Measurements from ENCODE around the gene RASGRP3. TPM values are rescaled to one million over a fixed set of nuclear protein-coding genes. Genes with fewer than 3 reads are reported as not detected.

Gene RASGRP3, protein sequence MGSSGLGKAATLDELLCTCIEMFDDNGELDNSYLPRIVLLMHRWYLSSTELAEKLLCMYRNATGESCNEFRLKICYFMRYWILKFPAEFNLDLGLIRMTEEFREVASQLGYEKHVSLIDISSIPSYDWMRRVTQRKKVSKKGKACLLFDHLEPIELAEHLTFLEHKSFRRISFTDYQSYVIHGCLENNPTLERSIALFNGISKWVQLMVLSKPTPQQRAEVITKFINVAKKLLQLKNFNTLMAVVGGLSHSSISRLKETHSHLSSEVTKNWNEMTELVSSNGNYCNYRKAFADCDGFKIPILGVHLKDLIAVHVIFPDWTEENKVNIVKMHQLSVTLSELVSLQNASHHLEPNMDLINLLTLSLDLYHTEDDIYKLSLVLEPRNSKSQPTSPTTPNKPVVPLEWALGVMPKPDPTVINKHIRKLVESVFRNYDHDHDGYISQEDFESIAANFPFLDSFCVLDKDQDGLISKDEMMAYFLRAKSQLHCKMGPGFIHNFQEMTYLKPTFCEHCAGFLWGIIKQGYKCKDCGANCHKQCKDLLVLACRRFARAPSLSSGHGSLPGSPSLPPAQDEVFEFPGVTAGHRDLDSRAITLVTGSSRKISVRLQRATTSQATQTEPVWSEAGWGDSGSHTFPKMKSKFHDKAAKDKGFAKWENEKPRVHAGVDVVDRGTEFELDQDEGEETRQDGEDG
- not detected for polyA plus RNA-seq (2013, experiment 1 of 4)
- polyA plus RNA-seq (2013, experiment 2 of 4) = 0.12 TPM
- polyA plus RNA-seq (2013, experiment 3 of 4) = not detected
- polyA plus RNA-seq (2013, experiment 4 of 4) = 0.49 TPM

- H3K4me1 ChIP-seq (ENCODE audit: control insufficient read depth, insufficient read depth, low read length) = peaks cover 16% of the 10 kb centered on the region
- WGBS, 2 experiments = 31 to 35% methylated on average over 16 to 17 of the region's 18 CpGs
- peak within 1 kb of the TSS; percentile 82 for H3K27ac ChIP-seq (ENCODE audit: insufficient read depth, low read depth, low read length, poor library complexity, severe bottlenecking)
- H3K9me3 ChIP-seq (ENCODE audit: control insufficient read depth, low read length) = no peaks in the 10 kb centered on the region
- peak within 1 kb of the TSS; percentile 48 for H3K4me3 ChIP-seq (ENCODE audit: insufficient read depth, low read depth, low read length)
- no peaks in the 10 kb centered on the region for H3K36me3 ChIP-seq (ENCODE audit: control insufficient read depth, insufficient read depth, low read length)
- no peaks in the 10 kb centered on the region for H3K27me3 ChIP-seq (ENCODE audit: control insufficient read depth, insufficient read depth, low read length, poor library complexity, severe bottlenecking)
Observed at GRCh38 chr2:33476131-33476792, at the start of gene RASGRP3. TSS of gene RASGRP3 (plus strand) at chr2:33476649. CDS start at chr2:33515137, 38,488 bp downstream.

- Histone ChIP-seq H3K4me3 (ENCODE audit: insufficient read depth, low read depth, low read length) (no peak overlapping the region), H3K27ac (ENCODE audit: insufficient read depth, low read depth, low read length, poor library complexity, severe bottlenecking) (no peak overlapping the region), H3K4me1 (ENCODE audit: control insufficient read depth, insufficient read depth, low read length) (no peaks in the 10 kb centered on the region), H3K27me3 (ENCODE audit: control insufficient read depth, insufficient read depth, low read length, poor library complexity, severe bottlenecking) (no peaks in the 10 kb centered on the region), H3K36me3 (ENCODE audit: control insufficient read depth, insufficient read depth, low read length) (no peaks in the 10 kb centered on the region), H3K9me3 (ENCODE audit: control insufficient read depth, low read length) (no peaks in the 10 kb centered on the region)
- 94% methylated on average over 3 of the region's 3 CpGs for WGBS, 2 experiments
Observed at GRCh38 chr2:33426666-33427231, 49.7 kb upstream of the RASGRP3 start.

DNA sequence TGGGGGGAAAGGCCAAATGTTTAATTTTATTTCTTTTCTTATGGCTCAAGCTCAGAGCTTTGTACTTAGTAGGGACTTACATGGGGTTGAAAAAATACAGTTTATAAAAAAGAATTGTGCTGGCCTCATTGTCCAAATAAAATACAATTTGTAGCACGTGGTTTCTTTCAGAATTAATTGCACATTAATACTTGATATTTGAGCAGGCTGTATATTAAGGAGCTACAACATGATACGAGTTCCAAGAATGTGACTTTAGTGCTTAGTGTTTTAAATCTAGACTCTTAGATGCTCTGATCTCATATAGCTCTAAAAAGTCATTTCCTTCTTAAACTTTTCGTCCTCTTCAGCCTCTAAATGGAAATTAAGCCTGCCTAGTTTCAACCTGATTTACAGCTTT lies 46.4 kb upstream of the RASGRP3 start:
- WGBS, 2 experiments = 58 to 88% methylated on average over 1 to 3 of the region's 3 CpGs

GRCh38 chr2:33430856-33431255 lies 45.6 kb upstream of the RASGRP3 start:
- no peaks in the 10 kb centered on the region for H3K36me3 ChIP-seq (ENCODE audit: control insufficient read depth, insufficient read depth, low read length)
- H3K9me3 ChIP-seq (ENCODE audit: control insufficient read depth, low read length) = no peaks in the 10 kb centered on the region
- H3K4me3 ChIP-seq (ENCODE audit: insufficient read depth, low read depth, low read length) = no peak overlapping the region
- 80 to 92% methylated on average over 1 of the region's 1 CpG for WGBS, 2 experiments
- no peaks in the 10 kb centered on the region for H3K27me3 ChIP-seq (ENCODE audit: control insufficient read depth, insufficient read depth, low read length, poor library complexity, severe bottlenecking)
- no peak overlapping the region for H3K27ac ChIP-seq (ENCODE audit: insufficient read depth, low read depth, low read length, poor library complexity, severe bottlenecking)
- no peaks in the 10 kb centered on the region for H3K4me1 ChIP-seq (ENCODE audit: control insufficient read depth, insufficient read depth, low read length)

More for the DNA sequence above, 46.4 kb upstream of the RASGRP3 start:
- Histone ChIP-seq H3K27ac (ENCODE audit: insufficient read depth, low read depth, low read length, poor library complexity, severe bottlenecking) (no peak overlapping the region), H3K9me3 (ENCODE audit: control insufficient read depth, low read length) (no peaks in the 10 kb centered on the region), H3K4me3 (ENCODE audit: insufficient read depth, low read depth, low read length) (no peak overlapping the region), H3K27me3 (ENCODE audit: control insufficient read depth, insufficient read depth, low read length, poor library complexity, severe bottlenecking) (no peaks in the 10 kb centered on the region), H3K36me3 (ENCODE audit: control insufficient read depth, insufficient read depth, low read length) (no peaks in the 10 kb centered on the region), H3K4me1 (ENCODE audit: control insufficient read depth, insufficient read depth, low read length) (no peaks in the 10 kb centered on the region)

DNA sequence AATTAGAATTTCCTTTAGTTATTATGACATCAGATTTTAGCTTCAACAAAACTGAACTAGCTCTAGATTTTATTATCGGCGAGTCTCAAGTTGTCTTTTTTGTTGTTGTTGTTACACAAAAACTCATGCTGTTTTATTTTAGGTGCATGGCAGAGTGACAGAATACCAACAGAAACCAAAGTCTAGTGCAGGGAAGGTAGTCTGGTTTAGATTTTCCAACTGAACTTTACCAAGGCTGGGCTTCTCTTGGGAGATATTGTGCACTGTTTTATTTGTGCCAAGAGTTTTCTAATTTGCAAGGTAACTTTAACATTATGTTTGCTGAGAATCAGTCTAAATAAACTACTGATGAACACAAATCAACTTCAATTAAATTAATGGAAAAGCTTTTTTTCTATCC lies 43.6 kb upstream of the RASGRP3 start:
- H3K4me1 ChIP-seq (ENCODE audit: control insufficient read depth, insufficient read depth, low read length) = no peaks in the 10 kb centered on the region
- 95 to 100% methylated on average over 2 of the region's 2 CpGs for WGBS, 2 experiments
- no peaks in the 10 kb centered on the region for H3K9me3 ChIP-seq (ENCODE audit: control insufficient read depth, low read length)
- no peak overlapping the region for H3K4me3 ChIP-seq (ENCODE audit: insufficient read depth, low read depth, low read length)
- no peaks in the 10 kb centered on the region for H3K27me3 ChIP-seq (ENCODE audit: control insufficient read depth, insufficient read depth, low read length, poor library complexity, severe bottlenecking)
- no peak overlapping the region for H3K27ac ChIP-seq (ENCODE audit: insufficient read depth, low read depth, low read length, poor library complexity, severe bottlenecking)
- no peaks in the 10 kb centered on the region for H3K36me3 ChIP-seq (ENCODE audit: control insufficient read depth, insufficient read depth, low read length)

DNA sequence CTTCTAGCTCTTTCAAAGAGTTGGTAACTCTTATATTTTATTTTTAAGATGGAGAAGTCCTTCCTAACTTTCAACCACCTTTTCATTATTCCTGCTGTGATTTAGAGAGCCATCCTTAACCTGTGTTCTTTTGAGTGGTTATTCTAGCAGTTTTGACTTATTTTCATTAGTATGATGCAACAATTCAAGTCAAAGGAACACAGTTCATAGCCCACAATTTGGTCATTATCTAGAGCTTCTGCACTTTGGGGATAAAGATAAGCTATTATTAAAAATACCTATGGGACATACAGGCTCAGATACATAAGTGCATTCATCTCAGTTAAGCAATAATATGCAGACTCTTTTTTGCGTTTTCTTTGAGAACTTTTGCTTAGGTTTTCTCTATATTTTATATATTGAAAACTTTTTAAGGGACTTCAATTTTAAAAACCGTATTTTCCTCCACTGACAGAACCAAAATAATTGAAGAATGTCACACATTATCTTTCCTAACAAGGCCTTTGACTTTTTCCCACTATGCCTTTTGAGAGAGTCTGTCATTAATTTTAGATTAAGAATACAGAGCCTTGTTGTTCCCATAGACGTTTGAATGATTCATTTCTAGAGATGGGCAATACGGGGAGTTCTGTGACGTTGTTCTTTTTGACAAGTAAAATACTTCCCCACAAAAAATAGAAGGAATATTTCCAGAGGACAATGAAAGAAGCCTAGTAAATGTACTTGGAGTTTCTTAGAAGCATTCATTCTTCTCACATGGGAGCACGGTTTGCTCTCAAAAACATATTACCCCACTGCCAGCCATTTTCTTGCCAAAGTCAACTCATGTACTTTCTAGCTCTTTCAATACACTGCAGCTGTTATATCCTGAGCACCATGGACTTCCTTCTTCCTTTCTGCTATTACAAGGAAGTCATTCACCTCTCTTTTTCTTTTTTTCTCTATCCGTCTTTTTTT lies 42.9 kb upstream of the RASGRP3 start:
- Histone ChIP-seq H3K9me3 (ENCODE audit: control insufficient read depth, low read length) (no peaks in the 10 kb centered on the region), H3K27ac (ENCODE audit: insufficient read depth, low read depth, low read length, poor library complexity, severe bottlenecking) (no peak overlapping the region), H3K36me3 (ENCODE audit: control insufficient read depth, insufficient read depth, low read length) (no peaks in the 10 kb centered on the region), H3K4me1 (ENCODE audit: control insufficient read depth, insufficient read depth, low read length) (no peaks in the 10 kb centered on the region), H3K4me3 (ENCODE audit: insufficient read depth, low read depth, low read length) (no peak overlapping the region), H3K27me3 (ENCODE audit: control insufficient read depth, insufficient read depth, low read length, poor library complexity, severe bottlenecking) (no peaks in the 10 kb centered on the region)
- 93% methylated on average over 5 to 6 of the region's 7 CpGs for WGBS, 2 experiments

- H3K4me1 ChIP-seq (ENCODE audit: control insufficient read depth, insufficient read depth, low read length) = no peaks in the 10 kb centered on the region
- no peaks in the 10 kb centered on the region for H3K36me3 ChIP-seq (ENCODE audit: control insufficient read depth, insufficient read depth, low read length)
- no peaks in the 10 kb centered on the region for H3K27me3 ChIP-seq (ENCODE audit: control insufficient read depth, insufficient read depth, low read length, poor library complexity, severe bottlenecking)
- no peak overlapping the region for H3K4me3 ChIP-seq (ENCODE audit: insufficient read depth, low read depth, low read length)
- H3K27ac ChIP-seq (ENCODE audit: insufficient read depth, low read depth, low read length, poor library complexity, severe bottlenecking) = no peak overlapping the region
- 87 to 89% methylated on average over 8 of the region's 8 CpGs for WGBS, 2 experiments
- no peaks in the 10 kb centered on the region for H3K9me3 ChIP-seq (ENCODE audit: control insufficient read depth, low read length)
Observed at GRCh38 chr2:33435518-33435917, 40.9 kb upstream of the RASGRP3 start.

DNA sequence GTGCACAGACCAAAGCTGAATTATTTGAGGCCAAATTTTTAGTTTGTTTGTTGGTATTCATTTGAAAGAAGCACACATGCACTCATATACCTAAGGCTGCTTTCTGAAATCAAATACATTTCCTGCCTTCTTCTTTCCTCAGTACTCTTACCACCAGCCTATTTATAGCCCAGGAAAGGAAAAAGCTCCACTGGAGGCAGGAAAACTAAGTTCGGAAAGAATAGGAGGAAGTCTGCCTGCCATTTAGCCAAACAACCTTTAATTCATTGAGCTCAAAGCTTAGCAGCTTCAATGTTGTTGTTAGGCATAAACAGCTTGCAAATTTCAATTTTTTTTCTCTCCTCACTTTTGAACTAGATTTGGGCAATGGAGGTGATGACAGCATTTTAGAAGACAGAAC lies 40.4 kb upstream of the RASGRP3 start:
- no peaks in the 10 kb centered on the region for H3K27me3 ChIP-seq (ENCODE audit: control insufficient read depth, insufficient read depth, low read length, poor library complexity, severe bottlenecking)
- 77 to 81% methylated on average over 1 of the region's 1 CpG for WGBS, 2 experiments
- H3K27ac ChIP-seq (ENCODE audit: insufficient read depth, low read depth, low read length, poor library complexity, severe bottlenecking) = no peak overlapping the region

GRCh38 chr2:33437297-33437696 lies 39.2 kb upstream of the RASGRP3 start:
- Histone ChIP-seq H3K4me1 (ENCODE audit: control insufficient read depth, insufficient read depth, low read length) (no peaks in the 10 kb centered on the region), H3K27ac (ENCODE audit: insufficient read depth, low read depth, low read length, poor library complexity, severe bottlenecking) (no peak overlapping the region), H3K9me3 (ENCODE audit: control insufficient read depth, low read length) (no peaks in the 10 kb centered on the region), H3K36me3 (ENCODE audit: control insufficient read depth, insufficient read depth, low read length) (no peaks in the 10 kb centered on the region), H3K27me3 (ENCODE audit: control insufficient read depth, insufficient read depth, low read length, poor library complexity, severe bottlenecking) (no peaks in the 10 kb centered on the region), H3K4me3 (ENCODE audit: insufficient read depth, low read depth, low read length) (no peak overlapping the region)
- 96% methylated on average over 4 of the region's 4 CpGs for WGBS, 2 experiments

More for the DNA sequence above, 40.4 kb upstream of the RASGRP3 start:
- Histone ChIP-seq H3K4me1 (ENCODE audit: control insufficient read depth, insufficient read depth, low read length) (no peaks in the 10 kb centered on the region), H3K4me3 (ENCODE audit: insufficient read depth, low read depth, low read length) (no peak overlapping the region), H3K9me3 (ENCODE audit: control insufficient read depth, low read length) (no peaks in the 10 kb centered on the region), H3K36me3 (ENCODE audit: control insufficient read depth, insufficient read depth, low read length) (no peaks in the 10 kb centered on the region)
